ENCODE results near the gene EDA2R. TPM values are rescaled to one million over a fixed set of nuclear protein-coding genes. Genes with fewer than 3 reads are reported as not detected.

The EDA2R gene
- total and polyA plus RNA-seq, 2 of the 8 experiments (the other 6 are each of a cell fraction or from before 2014, with no cell fraction given): 5.0 to 7.0 TPM

GRCh38 chrX:66547847-66548369 is 91.0 kb downstream of the EDA2R start:
- H3K4me1 ChIP-seq (replicated peaks in 1 of 4; ENCODE audit: control insufficient read depth in 3 of 4, insufficient read depth in 4 of 4, low read length in 3 of 4): no peaks in the 10 kb centered on the region
- ChIA-PET CTCF (ENCODE audit: partially characterized antibody) (no interaction called here), POLR2A (ENCODE audit: partially characterized antibody) (no interaction called here)
- no peak overlapping the region for H2AK5ac ChIP-seq (ENCODE audit: low read depth, low read length)
- H3K79me1 ChIP-seq (ENCODE audit: low read depth, low read length): no peaks in the 10 kb centered on the region
- no peak overlapping the region for H2BK5ac ChIP-seq (ENCODE audit: low read depth, low read length)
- no peak overlapping the region for H2BK120ac ChIP-seq (replicated peaks; ENCODE audit: low read depth, low read length)
- H2BK15ac ChIP-seq (ENCODE audit: low read length): no peak overlapping the region
- H3K4ac ChIP-seq (replicated peaks; ENCODE audit: insufficient read length, low read depth, low read length): no peak overlapping the region
- no peak for DNase-seq (ENCODE audit: low read depth in 1 of 2, low spot score in 2 of 2)
- no peaks in the 10 kb centered on the region for H4K20me1 ChIP-seq (replicated peaks in 1 of 2; ENCODE audit: control insufficient read depth in 1 of 2, insufficient read depth in 2 of 2, low read length in 2 of 2)
- no peaks in the 10 kb centered on the region for H3K36me3 ChIP-seq (ENCODE audit: control insufficient read depth in 2 of 4, insufficient read depth in 4 of 4, low read length in 3 of 4)
- H3K4me2 ChIP-seq (ENCODE audit: insufficient read depth in 1 of 2, low read depth in 2 of 2, low read length in 2 of 2): no peak overlapping the region
- no peaks in the 10 kb centered on the region for H3K79me2 ChIP-seq (ENCODE audit: control insufficient read depth in 1 of 2, insufficient read depth in 2 of 2, low read length in 2 of 2)
- H2BK20ac ChIP-seq (ENCODE audit: low read length): no peak overlapping the region
- H3K27ac ChIP-seq (ENCODE audit: low read depth, low read length): no peak overlapping the region
- H4K8ac ChIP-seq (ENCODE audit: extremely low read depth, insufficient read depth, low read length): no peak overlapping the region
- H3K23me2 ChIP-seq (ENCODE audit: low read depth, low read length): no peaks in the 10 kb centered on the region
- H3K4me3 ChIP-seq (ENCODE audit: extremely low read depth in 1 of 4, insufficient read depth in 2 of 4, low read depth in 3 of 4, low read length in 4 of 4): no peak overlapping the region
- H2BK12ac ChIP-seq (ENCODE audit: low read depth, low read length): no peak overlapping the region
- no peak overlapping the region for H4K5ac ChIP-seq (ENCODE audit: insufficient read length, low read depth, low read length)
- no peak for FAIRE-seq
- no peak overlapping the region for H4K91ac ChIP-seq (replicated peaks; ENCODE audit: insufficient read length, low read length)
- H3K9me3 ChIP-seq (ENCODE audit: insufficient read depth in 2 of 2, low read depth in 1 of 2, low read length in 1 of 2): peaks cover 3 to 13% of the 10 kb centered on the region in 2 experiments; a peak in 2 of 4 replicates
- no peak overlapping the region for H3K23ac ChIP-seq (ENCODE audit: insufficient read length)
- no peak overlapping the region for H2AFZ ChIP-seq (ENCODE audit: low read length)
- no peak overlapping the region for H3K14ac ChIP-seq (ENCODE audit: insufficient read length)
- no peak overlapping the region for H3K9ac ChIP-seq (replicated peaks in 1 of 4; ENCODE audit: extremely low read depth in 1 of 4, low read depth in 3 of 4, low read length in 3 of 4)
- no peak overlapping the region for H3K18ac ChIP-seq (ENCODE audit: extremely low read depth, low read length)
- H3K27me3 ChIP-seq (replicated peaks in 1 of 4; ENCODE audit: control insufficient read depth in 3 of 4, extremely low read depth in 1 of 4, insufficient read depth in 3 of 4, low read length in 3 of 4): no peaks in the 10 kb centered on the region
- no peak for TF ChIP-seq PHF8 (conservative IDR thresholded peaks at IDR 0.05; ENCODE audit: low read depth, low read length)
- H3K56ac ChIP-seq (replicated peaks; ENCODE audit: insufficient read length, low read depth, low read length): no peak overlapping the region

Small RNA genes lying within 50 kb of the gene (small RNA-seq; reads per million reads assigned to genes)
- not detected for gene RNU6-394P (ENCODE audit: insufficient read depth)

All from H1 (cell line).